HepG2 (cell line): ENCODE data around the gene EPN3. TPM values are rescaled to one million over a fixed set of nuclear protein-coding genes. Genes with fewer than 3 reads are reported as not detected.

ENCODE experiments used
- ASH2L ChIP-seq: fragments of 300-600, 200-600 bp; sonication (generic); IDR thresholded peaks from 2 replicates; pipeline ENCODE4 v1.7.0; 2017; ENCODE audit warnings: low read depth, mild to moderate bottlenecking, moderate library complexity, mixed read lengths, low read length; ENCODE audit not compliant: insufficient read length
- CHCHD3 ChIP-seq: sonication (generic); formaldehyde crosslinking; IDR thresholded peaks from 2 replicates; pipeline ENCODE4 v1.8.0; 2022; ENCODE audit warnings: mild to moderate bottlenecking, missing genetic modification reagents, moderate library complexity
- CSRNP1 ChIP-seq: sonication (generic); formaldehyde crosslinking; IDR thresholded peaks from 2 replicates; pipeline ENCODE4 v1.8.1; 2023; ENCODE audit warnings: mild to moderate bottlenecking, missing genetic modification reagents
- ESRRA ChIP-seq: sonication (generic); formaldehyde crosslinking; IDR thresholded peaks from 2 replicates; pipeline ENCODE4 v1.5.1; 2020; ENCODE audit warnings: mild to moderate bottlenecking, low read depth, missing genetic modification reagents
- GATA4 ChIP-seq: sonication (generic); IDR thresholded peaks from 2 replicates; pipeline ENCODE4 v1.6.1; 2016; ENCODE audit warnings: antibody characterized with exemption, low read depth, borderline replicate concordance
- GLMP ChIP-seq: sonication (generic); formaldehyde crosslinking; IDR thresholded peaks from 2 replicates; pipeline ENCODE4 v1.9.0; 2021; ENCODE audit warnings: missing genetic modification reagents, mild to moderate bottlenecking, borderline replicate concordance
- GPN1 ChIP-seq: sonication (generic); formaldehyde crosslinking; IDR thresholded peaks from 2 replicates; pipeline ENCODE4 v1.5.1; 2020; ENCODE audit warnings: missing genetic modification reagents, borderline replicate concordance
- HIC2 ChIP-seq: sonication (generic); formaldehyde crosslinking; IDR thresholded peaks from 2 replicates; pipeline ENCODE4 v1.9.0; 2022; ENCODE audit warnings: low read depth, missing genetic modification reagents
- IKZF1 ChIP-seq: fragments of 450-650 bp; IDR thresholded peaks from 2 replicates; pipeline ENCODE4 v1.7.1; 2016
- JDP2 ChIP-seq: sonication (generic); formaldehyde crosslinking; IDR thresholded peaks from 2 replicates; pipeline ENCODE4 v1.8.1; 2022; ENCODE audit warnings: missing genetic modification reagents, borderline replicate concordance
- KDM3A ChIP-seq: IDR thresholded peaks from 2 replicates; pipeline ENCODE4 v1.6.1; 2018; ENCODE audit warnings: low read depth, missing compliant biosample characterization
- KLF11 ChIP-seq: IDR thresholded peaks from 2 replicates; pipeline ENCODE4 v1.6.1; 2016; ENCODE audit warnings: missing compliant biosample characterization
- MBD4 ChIP-seq: IDR thresholded peaks from 2 replicates; pipeline ENCODE4 v1.6.1; 2012; ENCODE audit warnings: low read length, inconsistent platforms, borderline replicate concordance
- NCOR1 ChIP-seq: fragments of 200-600 bp; sonication (generic); IDR thresholded peaks from 2 replicates; pipeline ENCODE4 v1.7.0; 2017; ENCODE audit warnings: antibody characterized with exemption, low read length, borderline replicate concordance
- NFIB ChIP-seq: sonication (generic); formaldehyde crosslinking; IDR thresholded peaks from 2 replicates; pipeline ENCODE4 v1.9.0; 2021; ENCODE audit warnings: missing genetic modification reagents, mild to moderate bottlenecking, borderline replicate concordance
- SNAPC5 ChIP-seq: sonication (generic); formaldehyde crosslinking; IDR thresholded peaks from 2 replicates; pipeline ENCODE4 v1.8.1; 2023; ENCODE audit warnings: mild to moderate bottlenecking, missing genetic modification reagents, borderline replicate concordance
- ZBTB14 ChIP-seq: sonication (generic); formaldehyde crosslinking; IDR thresholded peaks from 2 replicates; pipeline ENCODE4 v1.4.0; 2020; ENCODE audit warnings: missing genetic modification reagents
- ZFY ChIP-seq: sonication (generic); formaldehyde crosslinking; IDR thresholded peaks from 2 replicates; pipeline ENCODE4 v1.4.0; 2020; ENCODE audit warnings: missing genetic modification reagents
- ZNF205 ChIP-seq: IDR thresholded peaks from 2 replicates; pipeline ENCODE4 v1.6.1; 2018; ENCODE audit warnings: missing biosample characterization, missing genetic modification reagents
- ZNF616 ChIP-seq: sonication (generic); formaldehyde crosslinking; IDR thresholded peaks from 2 replicates; pipeline ENCODE4 v1.5.0; 2020; ENCODE audit warnings: low read depth, mild to moderate bottlenecking, missing genetic modification reagents
- ZNF678 ChIP-seq: sonication (generic); formaldehyde crosslinking; IDR thresholded peaks from 2 replicates; pipeline ENCODE4 v1.4.0; 2020; ENCODE audit warnings: mild to moderate bottlenecking, missing genetic modification reagents
- ZNF710 ChIP-seq: sonication (generic); formaldehyde crosslinking; IDR thresholded peaks from 2 replicates; pipeline ENCODE4 v1.5.0; 2020; ENCODE audit warnings: mild to moderate bottlenecking, missing genetic modification reagents, borderline replicate concordance
- polyA plus RNA-seq, 8 experiments: library from polyadenylated mRNA; depleted of rRNA in 3 of 8; stranded (reverse) in 7 of 8; unstranded in 1 of 8; fragments of >200 nt; fragmentation: Illumina TruSeq in 4 of 8; extraction: Trizol in 4 of 8; gene quantifications; 2 replicates each; pipeline versions ENCODE4 v1.2.1 to v1.2.3, GENCODE V29; 2011 to 2016; ENCODE audit warnings: low read depth in 4 of 8, missing spikeins in 1 of 8, mixed read lengths in 1 of 8; ENCODE audit not compliant: insufficient read depth in 1 of 8
- total RNA-seq, 5 experiments: library from RNA; depleted of rRNA; stranded (reverse); fragments of >200 nt; fragmentation: Illumina TruSeq; extraction: Trizol; gene quantifications; 2 replicates each; pipeline ENCODE4 v1.2.3, GENCODE V29; 2016; ENCODE audit warnings: low read depth in 1 of 5

Gene EPN3
- total and polyA plus RNA-seq, 2 of the 13 experiments (the other 11 are each of a cell fraction or from before 2014, with no cell fraction given): 0.11 to 0.95 TPM

GRCh38 chr17:50540560-50541401, 8.2 kb downstream of the EPN3 start (continued):
- TF ChIP-seq HIC2 (CRISPR knock-in tag) (no peak; the same call in 1 of the 2 replicates), ZNF710 (CRISPR knock-in tag) (no peak), ESRRA (CRISPR knock-in tag) (no peak), ASH2L (no peak), ZNF678 (CRISPR knock-in tag) (no peak), JDP2 (CRISPR knock-in tag) (no peak), CHCHD3 (no peak), SNAPC5 (CRISPR knock-in tag) (no peak), ZFY (CRISPR knock-in tag) (no peak), GPN1 (0 out of 2 replicates have a peak, but pooled peaks have one; percentile 22), CSRNP1 (CRISPR knock-in tag) (no peak), ZNF616 (CRISPR knock-in tag) (no peak), KLF11 (no peak), NCOR1 (peak; percentile 27; the same call in 1 of the 2 replicates), IKZF1 (no peak), NFIB (CRISPR knock-in tag) (no peak), KDM3A (CRISPR knock-in tag) (no peak), GLMP (CRISPR knock-in tag) (no peak), ZNF205 (no peak), MBD4 (no peak), ZBTB14 (no peak), GATA4 (no peak)
